DMS153 treated with DMSO at 0.1 percent for 48 hours (cell line): ENCODE measurements around the gene ABCC9.

Experiments used
- DNase-seq: peaks from one replicate; lab custom pipeline; 2025; ENCODE audit not compliant: unreplicated experiment; lab: John Stamatoyannopoulos, UW

Gene ABCC9

DNA sequence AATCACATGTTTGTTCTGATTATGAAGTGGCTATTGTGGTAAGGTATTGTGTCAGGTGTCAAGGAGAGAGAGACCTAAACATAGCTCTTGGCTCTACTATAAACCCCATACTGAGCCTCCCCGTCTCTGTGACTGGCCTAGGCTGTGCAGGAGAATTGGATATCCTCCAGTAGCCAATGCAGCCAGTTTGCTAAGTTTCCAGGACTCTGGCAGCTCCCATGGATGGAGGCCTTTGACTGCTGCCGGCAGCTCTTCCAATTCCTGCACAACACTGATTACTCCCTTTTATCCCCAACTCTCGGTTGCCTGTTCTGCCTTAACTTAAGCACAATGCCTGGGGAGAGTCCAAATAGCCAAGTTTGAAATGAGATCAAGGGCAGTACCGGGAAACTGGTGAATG lies 59.3 kb downstream of the ABCC9 start:
- DNase-seq, result no peak

DNA sequence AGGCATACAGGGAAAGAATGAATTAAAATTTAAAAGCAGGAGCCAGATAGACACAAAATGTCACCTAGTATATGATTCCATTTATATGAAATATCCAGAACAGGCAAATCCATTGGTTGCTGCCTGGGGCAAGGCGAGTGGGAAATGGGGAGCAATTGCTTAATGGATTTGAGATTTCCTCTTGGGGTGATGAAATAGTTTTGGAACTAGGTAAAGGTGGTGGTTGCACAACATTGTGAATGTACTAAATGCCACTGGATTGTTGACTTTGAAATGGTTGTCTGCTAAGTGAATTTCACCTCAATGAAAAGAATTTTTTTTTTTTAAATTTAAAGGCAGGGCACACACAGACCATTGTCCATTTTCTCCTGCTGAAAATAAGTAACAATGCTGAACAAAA lies 61.9 kb downstream of the ABCC9 start:
- no peak for DNase-seq

DNA sequence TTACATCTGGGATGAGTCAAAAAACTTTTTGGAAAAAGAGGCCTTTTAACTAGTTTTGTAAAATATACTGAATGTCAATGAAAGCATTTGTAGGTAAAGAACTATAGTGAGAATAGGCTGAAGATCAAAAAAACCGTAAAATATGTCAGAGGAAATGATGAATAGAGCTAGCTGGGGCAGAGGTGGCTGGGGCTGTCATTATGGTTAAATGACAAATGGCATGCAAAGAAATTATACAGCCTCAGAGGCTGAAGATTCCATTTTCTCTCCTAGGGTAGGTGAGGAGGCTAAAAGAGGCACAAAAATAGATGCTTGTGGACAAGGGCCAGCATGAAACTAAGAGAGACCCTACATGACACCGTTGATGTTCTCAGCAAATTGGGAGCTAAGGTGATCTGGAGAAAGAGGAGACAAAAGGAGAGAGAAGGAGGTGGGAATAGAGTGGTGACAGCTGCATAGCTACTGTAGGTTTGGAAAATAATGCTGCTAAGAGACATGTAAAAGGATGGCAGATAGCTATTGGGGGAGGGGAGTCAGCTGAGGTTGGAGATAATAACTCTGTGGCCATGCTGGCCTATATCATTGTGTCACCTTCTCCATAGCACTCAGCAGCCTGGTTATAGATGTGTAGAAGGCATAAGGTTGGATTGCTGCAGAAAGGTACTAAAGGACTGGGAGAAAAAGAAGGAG lies 63.8 kb downstream of the ABCC9 start:
- no peak for DNase-seq

DNA sequence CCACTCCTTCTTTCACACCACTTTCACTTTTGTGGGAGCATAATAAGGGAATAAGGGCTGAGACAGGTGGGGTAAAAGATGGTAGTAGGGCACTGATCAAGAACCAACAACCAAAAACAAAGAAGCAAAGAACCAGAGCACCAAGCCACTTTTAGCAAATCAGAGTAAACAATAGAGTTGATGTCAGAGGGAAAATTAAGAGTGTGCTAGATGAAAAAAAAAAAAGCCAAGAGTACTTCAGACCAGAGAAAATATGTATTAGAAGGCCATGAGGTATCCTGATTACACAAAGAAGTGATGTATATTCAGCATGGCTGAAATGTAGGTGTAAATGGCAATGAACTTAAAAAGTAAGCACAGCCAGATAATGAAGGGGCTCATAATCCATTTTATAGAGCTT lies 75.4 kb downstream of the ABCC9 start:
- DNase-seq, result no peak

DNA sequence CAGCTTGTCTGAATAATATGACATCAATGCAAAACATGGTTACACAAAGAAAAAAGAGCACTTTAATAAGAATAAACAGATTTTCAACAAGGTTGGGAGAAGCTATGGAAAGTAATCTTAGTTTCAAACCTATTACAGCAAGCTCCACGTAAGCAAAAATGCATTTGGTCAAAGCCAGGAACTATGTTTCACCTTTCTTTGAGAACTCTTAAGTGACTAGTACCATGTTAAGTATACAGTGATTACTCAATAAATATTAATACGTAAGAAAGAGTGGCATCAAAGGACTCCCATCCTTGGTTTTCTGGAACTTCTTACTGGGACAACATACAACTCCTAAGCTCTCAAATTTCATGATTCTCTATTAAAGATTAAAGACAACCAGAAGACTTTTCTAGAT lies 80.7 kb downstream of the ABCC9 start:
- DNase-seq, result no peak

DNA sequence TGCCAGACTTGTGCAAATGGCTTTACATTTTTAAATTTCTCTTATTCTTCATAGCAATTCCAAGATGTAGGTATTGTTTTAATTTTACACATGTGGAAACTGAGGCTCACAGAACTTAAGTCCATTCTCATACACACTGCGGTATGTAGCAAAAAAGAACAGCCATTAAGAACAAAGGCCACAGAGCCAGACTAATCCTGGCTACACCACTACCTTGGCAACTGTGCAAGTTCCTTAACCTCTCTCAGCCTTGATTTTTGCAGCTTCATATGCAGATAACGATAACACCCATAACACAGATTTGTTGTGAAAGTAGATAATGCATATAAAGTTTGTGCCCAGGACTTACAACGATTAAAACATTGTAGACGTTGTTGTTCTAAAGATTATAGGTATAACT lies 81.1 kb downstream of the ABCC9 start:
- no peak for DNase-seq

DNA sequence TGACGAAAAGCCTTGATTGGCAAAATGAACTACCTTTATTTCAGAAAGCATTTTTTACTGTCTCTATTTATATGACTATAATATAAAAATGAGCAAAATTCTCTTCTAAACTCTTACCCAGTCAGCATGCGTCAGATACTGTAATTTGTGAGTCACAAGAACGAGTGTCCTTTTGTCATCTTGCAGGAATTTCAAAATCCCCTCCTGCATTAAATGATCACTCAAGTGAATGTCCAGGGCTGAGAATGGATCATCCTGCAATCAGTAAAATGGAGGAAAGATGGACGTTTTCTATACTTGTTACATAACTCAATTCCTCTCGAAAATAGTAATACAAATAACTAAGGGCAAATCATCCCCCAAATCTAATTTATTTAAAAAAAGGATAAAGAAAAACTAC lies 89.0 kb downstream of the ABCC9 start:
- no peak for DNase-seq

DNA sequence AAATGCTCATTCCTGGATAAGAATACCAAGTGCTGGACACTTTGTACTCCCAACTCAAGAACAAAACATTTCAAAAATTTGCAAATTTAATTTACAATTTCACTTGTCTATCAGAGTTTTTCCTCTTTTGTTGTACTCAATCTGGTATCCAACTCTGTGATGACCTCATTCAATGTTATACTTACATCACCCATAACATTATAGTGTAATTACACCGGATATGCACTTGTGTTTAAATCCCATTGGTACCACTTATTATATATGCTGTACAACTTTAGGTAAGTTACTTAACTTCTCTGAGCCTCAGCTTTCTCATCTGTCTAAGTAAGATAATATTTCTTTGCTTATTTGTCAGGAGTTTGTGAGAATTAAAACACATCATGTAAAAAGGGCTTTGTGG lies 90.1 kb downstream of the ABCC9 start:
- no peak for DNase-seq

DNA sequence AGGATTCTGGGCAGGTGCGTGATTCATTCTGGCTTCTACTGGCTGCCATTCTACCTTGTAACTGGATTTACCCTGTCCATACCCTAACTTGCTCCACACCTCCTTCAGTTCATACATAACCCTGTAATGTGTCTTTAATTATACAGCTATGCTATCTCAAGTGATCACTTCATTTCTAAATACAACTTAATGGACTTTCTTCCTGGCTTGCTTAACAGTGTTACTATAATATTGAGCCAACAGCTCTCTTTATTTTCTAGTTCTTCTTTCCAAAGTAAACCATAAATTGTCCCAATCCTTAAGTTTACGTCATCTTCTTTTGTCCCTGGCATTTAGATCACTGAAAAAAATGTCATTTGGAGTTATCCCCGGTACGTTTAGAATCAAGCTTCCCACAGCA lies 90.8 kb downstream of the ABCC9 start:
- no peak for DNase-seq

DNA sequence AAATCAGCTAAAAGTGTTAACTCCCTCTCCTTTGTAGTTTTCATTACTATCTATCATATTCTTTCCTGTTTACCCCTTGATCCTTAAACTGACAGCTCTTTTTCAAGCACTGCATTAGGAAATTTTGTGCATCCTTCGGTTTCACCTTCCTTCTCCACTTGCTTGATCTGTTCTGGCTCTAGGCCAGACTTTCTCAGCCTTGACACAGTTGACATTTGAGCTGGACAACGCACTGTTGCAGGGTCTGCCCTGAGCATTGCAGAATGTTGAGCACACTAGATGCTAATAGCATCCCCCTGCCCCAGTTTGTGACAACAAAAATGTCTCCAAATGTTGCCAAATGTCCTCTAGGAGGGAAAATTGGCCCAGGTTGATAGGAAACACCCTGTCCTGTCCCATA lies 91.3 kb downstream of the ABCC9 start:
- no peak for DNase-seq

DNA sequence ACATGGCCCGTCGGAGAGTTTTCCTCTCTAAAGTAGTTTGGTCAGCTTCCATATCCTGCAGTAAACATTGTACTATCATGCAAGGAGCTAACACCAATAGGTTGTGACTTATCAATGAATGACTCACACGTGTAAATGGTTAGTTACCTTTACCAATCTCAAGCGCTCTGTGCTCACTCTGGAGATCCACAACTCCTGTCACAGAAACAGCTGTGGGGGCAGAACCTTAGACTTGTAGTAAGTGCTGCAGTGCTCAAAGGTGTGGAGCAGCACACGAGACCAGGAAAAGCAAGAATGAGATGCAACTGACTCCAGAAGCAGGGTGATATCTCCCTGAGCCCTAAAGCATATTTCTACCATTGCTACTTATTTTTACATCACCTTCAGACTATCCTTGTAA lies 93.0 kb downstream of the ABCC9 start:
- DNase-seq, result no peak

DNA sequence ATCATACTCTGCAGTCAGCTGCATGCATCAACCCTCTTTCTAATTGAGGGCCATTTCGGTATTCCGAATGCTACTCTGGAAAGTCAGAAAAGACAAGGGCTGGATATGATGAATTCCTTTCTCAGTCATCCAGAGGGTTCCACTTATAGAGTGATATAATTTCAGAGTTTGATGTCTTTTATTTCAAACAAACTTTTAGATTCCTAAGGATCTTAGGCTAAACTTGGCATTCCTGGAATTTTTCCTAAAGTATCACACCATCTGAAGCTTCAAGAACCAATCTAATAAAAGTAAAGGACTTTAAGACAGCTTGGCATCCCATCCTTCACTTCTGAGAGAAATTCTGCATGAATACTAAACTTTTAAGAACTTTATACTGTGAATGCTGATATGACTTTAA lies 97.4 kb downstream of the ABCC9 start:
- DNase-seq, result no peak

DNA sequence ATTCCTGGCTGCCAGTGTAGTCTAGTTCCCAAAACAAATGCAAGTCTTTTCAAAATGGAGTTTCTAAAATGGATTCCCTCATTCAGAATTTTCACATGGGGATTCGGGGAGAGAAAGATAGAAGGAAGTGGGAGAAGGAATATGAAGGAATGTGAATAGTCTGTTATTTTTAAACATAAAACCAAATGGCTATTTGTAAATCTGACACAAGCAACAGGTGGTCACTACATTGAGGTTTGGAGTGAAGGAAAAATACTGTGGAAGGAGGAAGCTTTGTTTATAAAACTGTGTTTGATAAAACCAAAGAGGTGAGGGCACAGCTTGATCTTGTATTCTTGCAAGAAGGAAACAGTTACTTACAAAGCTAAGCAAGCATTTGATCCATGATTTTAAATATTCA lies 101.5 kb downstream of the ABCC9 start:
- DNase-seq, result no peak

DNA sequence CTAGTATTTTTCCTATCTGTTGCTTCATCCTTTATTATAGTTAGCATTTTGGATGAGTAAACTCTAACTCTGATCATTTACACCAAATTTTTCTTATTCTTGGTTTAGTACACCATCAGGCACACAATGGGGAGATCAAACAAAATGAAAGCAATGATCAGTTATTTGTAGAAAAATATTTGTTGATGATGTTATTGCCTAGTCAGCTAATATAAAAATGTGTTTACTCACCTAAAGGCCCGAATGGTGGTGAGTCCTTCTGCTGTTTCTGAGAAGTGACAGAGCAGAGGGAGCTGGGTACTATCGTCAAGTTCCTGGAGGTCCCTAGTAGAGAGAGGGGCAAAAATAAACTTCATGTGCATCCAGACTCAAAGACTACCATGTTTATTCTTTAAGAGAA lies 103.4 kb downstream of the ABCC9 start:
- no peak for DNase-seq

DNA sequence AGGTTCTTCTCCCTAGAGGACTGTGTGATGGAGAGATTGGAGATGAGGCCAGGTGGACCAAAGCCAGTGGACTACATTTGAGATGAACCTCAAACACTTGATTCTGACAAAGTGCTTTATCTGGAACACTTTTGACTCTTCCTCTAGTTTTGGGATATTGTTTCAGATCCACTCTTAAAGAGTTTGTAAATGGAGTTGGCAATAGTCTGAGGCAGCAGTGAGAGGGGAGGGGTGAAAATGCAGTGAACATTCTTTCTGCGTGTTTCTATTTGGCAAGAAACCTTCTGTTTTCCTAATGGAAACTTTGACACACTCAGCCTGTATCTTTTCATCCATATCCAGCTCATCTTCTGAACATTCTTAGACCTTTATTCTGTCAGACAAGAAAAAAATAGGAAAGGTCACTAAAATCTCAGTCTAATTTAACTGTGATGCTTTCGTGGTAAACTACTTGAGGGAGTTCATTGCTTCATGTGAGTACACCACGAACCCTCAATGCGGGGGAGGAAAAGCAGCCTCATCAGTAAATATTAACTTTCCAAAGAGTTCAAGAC lies 109.4 kb downstream of the ABCC9 start:
- no peak for DNase-seq

DNA sequence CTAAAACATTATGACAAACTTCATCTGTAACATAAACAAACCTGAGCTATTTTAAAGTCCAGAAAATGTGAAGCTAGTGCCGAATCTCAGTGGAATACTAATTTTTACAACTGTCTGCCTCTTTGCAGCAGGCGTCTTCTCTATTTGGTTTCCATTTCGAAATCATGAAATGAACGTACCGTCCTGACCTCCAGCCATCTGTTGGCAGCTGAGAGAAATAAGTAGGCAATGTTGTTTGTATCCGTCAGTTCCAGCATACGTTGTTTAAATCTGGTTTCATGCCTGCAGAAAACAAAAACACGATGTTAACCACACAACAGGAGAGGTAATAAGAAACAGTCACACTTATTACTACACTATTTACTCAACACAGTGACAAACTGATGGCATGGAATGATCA lies 112.4 kb downstream of the ABCC9 start:
- DNase-seq, result no peak

DNA sequence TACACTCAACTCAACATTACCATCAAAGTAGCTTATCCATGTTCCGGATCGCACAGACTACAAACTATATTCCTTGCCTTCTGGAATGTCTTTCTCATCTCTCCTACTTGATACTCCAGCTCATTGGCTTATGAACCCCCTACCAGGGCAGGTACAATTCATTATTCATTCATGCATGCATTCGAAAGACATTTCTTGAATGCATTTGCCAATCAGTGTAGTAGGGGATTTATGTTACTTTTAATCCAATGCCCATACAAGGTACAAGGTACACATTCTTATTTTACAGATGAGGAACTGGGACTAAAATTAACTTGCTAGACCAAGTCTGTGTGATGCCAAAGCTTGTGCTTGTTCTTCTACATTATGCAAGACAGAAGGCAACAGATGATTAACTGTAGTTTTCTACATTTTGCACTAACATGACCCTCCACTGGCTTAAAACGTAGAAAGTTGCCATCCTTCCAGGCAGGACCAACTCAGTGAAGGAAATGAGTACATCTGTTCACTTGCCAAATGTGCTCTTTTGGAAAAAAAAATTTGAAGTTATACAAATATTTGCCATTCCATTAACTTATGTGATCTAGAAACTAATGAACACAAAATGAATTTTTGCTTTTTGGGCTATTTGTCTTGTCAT lies 113.0 kb downstream of the ABCC9 start:
- DNase-seq, result no peak

DNA sequence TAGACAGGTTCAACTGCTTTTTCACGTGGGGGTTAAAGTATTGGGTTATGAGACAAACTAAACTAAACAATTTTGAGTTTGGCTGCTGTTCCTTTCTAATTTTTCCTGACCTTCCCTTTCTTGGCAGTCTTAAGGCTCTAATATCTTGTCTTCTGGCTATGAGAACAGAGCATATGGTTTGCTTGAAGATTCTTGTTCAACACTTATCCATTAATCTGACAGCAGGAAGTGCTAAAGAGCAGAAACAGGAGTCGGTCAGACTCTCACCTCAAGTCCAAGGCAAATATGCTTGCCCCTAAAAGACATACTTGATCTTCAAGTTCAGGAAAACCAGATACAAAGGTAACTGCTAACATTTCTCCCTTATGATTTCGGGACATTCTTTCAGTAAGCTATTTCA lies 114.1 kb downstream of the ABCC9 start:
- DNase-seq, result no peak

DNA sequence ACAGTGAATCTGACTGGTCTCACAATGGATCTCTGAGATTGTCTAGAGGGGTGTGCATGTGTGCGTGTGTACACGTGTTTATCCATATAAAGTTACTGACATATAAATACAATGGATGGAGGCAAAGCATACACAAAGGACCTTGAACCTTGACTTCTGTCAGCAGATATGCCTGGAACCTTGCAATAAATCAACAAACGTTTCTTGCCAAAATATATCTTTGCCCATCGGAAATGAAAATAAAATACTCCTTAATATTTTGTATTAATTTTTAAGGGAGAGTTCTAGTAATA lies 114.7 kb downstream of the ABCC9 start:
- DNase-seq, result no peak

DNA sequence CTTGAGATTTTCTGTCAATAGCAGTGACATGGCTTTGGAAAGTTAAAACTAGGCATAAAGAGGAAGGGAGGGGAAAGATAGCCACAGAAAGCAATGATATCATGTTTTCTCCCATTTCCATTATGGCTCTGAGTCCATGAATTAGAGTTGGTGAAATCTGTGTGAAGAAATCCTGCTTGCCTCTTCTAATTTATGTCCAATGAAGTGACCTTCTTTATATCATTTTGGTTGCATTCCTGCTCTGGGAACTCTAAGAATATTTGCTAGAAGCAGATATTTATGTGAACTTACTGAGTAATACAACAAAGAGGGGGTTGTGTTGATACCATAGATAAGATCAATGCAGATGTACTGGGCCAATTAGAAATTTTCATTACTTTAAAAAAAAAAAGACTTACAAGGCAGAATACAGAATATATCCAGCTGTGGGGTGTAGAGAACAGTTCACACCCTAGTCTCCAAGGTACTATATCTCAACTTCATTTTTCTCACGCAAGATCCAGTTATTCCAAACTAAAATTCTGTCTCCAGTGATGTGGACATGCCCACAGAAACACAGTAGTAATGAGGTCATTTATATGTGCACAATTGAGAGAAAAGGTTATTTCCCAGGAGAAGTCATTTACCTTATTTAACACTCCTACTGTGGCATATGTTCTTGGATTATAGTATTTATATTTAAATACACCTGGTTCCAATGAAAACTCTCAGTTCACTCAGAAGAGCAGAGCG lies 115.2 kb downstream of the ABCC9 start:
- no peak for DNase-seq

DNA sequence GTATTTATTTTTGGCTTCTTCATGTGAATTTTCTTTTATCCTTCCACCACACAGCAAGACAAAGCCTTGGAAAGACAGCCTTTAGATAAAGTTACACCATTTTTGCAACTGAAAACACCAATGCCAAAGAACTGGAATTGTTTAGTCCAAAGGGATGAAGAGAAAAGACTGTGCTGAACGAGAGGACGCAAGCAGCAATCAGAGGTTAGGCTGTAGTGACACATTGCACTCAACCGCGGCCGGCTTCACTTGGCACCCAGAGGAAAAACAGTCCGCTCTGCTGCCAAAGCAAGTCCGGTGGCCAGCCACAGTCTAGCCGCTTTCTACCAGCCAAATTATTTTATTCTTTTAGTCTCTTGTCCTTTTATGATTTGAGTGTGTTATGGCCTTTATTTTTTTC lies 117.6 kb downstream of the ABCC9 start:
- no peak for DNase-seq

DNA sequence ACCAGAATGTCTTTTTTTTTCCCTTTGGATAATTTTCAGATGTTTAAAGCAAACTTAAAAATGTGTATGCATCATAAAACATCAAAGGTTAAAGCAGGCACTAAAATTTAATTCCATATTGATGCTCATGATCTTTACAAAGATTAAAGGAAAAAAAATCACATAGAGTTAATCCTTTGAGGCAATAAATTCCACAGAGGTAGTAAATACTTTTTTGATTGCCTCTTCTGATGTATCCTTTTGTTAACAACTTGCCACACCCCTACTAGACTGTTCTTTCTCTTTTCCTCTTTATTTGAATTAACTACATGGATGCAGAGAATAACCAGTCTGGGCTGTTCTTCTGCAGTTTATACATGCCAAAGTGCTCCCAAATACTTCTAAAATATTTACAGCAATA lies 121.5 kb downstream of the ABCC9 start:
- DNase-seq, result no peak
